HG02970 (cell line): ENCODE results near the gene DPP10.

Experiments used
- ATAC-seq: cut with Tn5 transposase; IDR thresholded peaks from one replicate; pipeline ENCODE4 v1.9.1; 2021; ENCODE audit warnings: mild to moderate bottlenecking, moderate library complexity, moderate number of reproducible peaks; ENCODE audit not compliant: unreplicated experiment, low FRiP score

Gene DPP10

GRCh38 chr2:115491186-115491793 is 1048.8 kb downstream of the DPP10 start:
- no peak for ATAC-seq

DNA sequence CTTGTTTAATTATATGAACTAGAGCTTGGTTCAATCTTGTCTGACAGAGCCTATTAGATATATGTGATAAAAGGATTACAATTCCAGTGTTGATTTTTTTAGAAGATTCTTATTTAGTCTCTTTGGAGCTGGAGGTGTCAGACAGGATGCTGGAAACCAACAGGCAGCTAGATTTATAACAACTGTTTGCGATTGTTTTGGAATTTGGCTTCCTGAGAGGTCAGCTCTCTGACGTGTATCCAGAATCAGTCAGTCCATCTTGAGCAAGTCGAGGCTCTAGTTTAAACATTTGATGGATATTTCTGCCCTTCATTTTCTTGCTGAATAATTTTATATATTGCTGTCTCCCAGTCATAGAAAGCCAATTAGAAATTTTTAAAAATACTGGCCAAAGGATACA is 1062.9 kb downstream of the DPP10 start:
- ATAC-seq: no peak

- no peak for ATAC-seq
Observed at GRCh38 chr2:115520727-115521126, 1078.3 kb downstream of the DPP10 start.

DNA sequence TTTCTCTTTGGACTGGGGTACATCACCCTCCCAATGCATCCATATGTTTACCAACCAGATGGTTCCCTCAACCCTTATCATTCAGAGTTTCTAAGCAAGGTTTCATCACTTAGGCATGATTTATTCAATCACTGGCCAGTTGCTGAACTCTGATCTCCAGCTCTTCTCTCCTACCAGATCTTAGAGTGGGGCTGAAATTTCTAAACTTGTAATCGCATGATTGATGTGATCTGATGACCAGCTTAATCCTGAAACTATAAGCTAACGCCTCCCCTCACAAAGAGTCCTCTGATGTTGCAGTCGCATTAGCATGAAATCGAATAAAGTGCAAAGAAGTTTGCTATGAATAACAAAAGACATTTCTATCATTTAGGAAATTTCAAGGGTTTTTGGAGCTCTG is 1082.0 kb downstream of the DPP10 start:
- ATAC-seq: no peak

GRCh38 chr2:115529627-115530026 is 1087.2 kb downstream of the DPP10 start:
- no peak for ATAC-seq

GRCh38 chr2:115533081-115533480 is 1090.6 kb downstream of the DPP10 start:
- no peak for ATAC-seq

- no peak for ATAC-seq
Observed at GRCh38 chr2:115541814-115542213, 1099.4 kb downstream of the DPP10 start.

DNA sequence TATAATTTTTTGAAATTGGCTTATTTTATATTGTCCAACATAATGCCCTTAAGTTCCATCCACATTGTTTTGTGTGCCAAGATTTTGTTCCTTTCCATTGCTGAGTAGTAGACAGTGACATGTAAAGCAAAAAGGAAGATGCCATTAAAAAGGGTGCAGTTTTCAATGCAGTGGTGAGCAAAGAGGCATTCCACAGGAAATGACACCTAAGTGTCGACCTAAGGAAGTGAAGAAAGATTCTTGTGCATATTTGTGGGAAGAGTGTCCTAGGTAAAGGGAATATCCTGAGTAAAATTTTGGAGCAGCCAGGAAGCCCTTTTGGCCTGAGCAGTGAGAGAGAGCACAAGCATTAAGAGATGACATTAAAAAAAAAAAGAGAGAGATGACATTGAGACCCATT is 1099.9 kb downstream of the DPP10 start:
- ATAC-seq: no peak

DNA sequence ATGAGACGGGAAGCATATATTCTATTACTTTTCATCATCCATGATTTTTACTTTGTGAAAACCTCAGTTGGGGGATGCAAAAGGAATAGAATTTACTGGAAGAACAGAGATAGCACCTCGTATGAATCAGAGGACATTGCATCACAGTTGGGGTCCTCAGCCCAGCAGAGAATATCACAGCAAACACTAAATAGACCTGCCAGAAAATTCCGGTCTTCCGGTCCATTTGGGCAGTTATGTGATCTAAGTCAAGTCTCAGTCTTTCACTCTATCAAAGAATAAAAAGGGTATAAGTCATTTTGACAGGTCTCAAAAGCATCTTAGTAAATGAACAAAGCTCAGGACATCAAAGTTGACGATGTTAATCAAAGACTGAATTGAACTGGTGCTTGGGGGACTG is 1100.6 kb downstream of the DPP10 start:
- ATAC-seq: no peak

DNA sequence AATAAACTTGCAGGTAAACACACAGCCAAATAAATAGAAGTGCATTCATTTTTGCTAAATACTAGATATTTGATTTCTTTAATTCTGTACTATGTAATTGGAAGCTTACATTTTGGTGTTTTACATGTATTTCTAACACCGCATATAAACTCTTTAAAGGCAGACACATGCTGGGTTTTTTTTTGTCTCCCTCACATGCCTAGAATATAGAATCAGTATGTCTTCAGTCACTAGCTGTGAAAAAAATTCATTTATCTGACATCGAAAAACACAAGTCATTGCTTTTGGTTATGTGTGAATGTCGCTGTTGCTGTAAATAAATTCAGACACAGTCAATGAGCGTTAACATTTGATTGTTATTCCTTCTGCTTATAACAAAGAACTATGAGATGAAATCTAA is 1101.0 kb downstream of the DPP10 start:
- ATAC-seq: no peak

DNA sequence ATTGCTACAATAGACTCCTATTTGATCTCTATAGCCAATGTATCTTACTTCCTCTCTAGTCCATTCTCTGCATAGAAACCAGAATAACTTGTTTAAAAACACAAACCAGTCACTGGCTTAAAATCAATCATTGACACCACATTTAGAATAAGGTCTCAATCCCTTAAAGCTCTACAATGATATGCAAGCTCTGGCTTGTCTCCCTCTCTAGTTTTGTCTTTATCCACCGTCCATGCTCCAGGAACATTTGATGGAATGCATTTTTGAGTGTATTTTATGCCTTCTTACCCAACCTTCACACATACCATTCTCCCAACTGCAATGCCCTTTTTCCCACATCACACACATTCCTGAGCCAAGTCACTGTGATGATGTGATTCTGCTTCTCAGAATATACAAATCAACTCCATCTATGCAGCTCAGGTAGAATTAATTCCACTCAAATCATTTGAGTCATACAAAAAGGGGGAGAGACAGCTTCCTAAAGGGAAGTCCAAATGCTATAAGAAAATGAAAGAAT is 1107.2 kb downstream of the DPP10 start:
- ATAC-seq: no peak

DNA sequence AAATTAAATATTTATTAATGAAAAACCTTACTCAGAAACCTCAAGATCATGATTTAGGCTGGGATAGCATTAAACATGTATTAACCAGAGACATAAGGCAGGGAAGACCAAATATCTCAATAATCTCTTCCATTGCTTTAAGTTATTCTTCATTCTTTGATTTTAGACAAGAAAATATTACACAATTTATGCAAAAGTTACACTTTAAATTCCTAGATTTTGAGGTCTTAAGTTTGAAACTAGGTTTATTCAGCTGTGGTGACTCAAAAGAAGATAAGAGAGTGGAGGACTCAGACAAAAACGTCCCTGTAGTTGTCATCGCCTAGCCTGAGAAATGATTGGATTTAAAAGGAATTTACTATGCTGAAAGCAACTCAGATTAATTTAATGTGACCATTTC is 1110.3 kb downstream of the DPP10 start:
- no peak for ATAC-seq

DNA sequence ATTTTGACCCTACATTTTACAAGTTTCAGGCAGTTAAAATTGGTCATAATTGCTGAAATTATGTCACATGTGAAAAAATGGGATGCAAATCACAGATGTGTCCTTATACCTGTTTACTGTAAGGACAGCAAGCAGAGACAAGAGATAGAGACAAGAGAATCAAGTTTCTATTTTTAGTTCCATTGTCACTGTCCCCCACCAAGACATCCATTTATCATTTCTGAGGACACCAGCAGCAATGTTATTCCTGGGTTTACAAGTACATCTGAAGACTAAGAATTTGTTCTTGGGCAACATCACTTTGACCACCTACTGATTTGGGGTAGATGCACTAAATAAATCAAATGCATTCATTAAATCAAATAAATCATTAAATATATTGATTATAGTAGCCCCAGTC is 1111.7 kb downstream of the DPP10 start:
- ATAC-seq: no peak

GRCh38 chr2:115558725-115559124 is 1116.3 kb downstream of the DPP10 start:
- no peak for ATAC-seq

DNA sequence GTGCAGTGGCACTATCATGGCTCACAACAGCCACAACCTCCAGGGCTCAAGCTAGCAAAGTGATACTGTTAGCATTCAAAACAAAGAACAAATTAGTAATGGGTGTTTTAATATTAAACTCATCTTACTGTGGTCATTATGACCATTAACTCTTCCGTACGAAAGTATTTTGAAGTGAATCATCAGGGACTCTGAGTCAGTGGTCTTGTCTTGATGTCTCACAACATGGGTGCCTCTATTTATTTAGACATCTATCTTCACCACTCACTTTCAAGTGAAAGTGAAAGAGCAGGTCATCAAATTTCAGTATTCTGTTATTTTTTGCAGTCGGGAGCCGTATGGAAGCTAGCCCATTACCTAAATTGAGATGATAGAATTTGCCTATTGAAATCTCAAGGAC is 1118.2 kb downstream of the DPP10 start:
- no peak for ATAC-seq

DNA sequence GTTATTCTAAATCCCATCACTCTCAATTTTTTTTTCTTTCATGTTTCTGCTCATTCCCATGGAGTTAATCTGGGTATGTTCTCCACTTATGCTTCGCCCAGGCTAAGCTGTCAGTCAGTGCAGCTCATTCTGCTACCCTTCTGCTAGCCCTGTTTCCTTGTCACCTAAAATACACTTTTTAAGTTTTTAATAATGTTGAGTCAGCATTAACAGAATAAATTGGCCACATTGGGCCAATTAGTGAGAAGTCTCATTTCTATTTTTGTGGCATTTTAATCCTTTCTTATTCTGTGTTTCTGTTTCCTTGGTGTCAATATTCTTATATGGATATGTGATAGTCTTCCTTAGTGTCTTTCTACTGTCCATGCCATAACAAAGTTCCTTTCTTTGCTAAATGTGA is 1126.2 kb downstream of the DPP10 start:
- no peak for ATAC-seq

- no peak for ATAC-seq
Observed at GRCh38 chr2:115569547-115569946, 1127.1 kb downstream of the DPP10 start.

DNA sequence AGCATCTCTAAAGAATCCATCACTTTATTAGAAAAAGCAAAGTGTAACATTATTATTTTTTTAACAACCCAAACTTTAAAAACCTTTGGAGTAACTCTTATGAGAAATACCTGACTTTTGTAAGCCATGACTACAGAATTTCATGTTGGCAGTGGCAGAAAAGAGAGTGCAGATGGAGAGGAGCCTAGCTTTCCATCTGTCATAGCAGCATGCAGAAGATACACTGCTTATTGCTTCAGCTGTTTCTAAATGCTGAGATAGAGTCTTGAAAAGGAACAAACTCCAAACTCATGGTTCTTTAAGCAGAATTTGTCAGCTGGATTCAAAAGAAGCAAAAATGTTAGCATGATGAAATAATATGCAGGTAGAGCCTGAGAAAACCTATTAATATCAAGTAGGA is 1130.3 kb downstream of the DPP10 start:
- ATAC-seq: no peak

DNA sequence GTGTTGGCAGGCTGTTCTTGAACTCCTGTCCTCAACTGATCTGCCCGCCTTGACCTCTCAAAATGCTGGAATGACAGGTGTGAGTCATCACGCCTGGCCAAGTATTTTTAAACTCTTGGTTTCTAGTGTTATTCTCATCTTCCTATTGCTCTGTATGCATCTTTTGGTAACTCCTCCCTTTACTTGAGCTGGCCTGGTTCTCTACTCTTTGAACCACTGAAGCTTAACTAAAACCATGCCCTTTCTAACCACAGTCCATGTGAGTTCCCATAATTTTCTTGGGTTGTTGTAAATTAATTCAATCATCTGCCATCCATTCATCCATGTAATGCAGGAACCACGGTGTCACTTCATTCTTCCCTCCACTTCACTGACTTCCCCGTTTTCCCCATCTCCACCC is 1131.3 kb downstream of the DPP10 start:
- no peak for ATAC-seq

DNA sequence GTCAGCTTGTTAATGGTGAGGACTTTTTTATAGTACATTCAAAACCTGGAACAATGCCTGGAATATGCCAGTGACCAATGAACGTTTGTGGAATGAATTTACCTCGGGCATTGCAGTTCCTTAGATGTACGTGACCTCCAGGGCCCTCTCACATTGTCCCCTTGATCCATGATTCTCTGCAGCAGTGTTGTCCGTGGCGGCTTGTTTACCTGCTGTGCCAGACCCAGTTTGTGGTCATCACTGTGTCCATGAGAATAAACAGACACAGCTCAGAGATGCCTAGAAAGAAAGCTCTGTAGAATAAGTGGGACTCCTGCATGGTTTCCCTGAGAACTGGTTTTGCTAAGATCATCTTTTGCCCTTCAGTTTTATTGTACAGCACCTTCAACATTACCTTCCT is 1132.2 kb downstream of the DPP10 start:
- ATAC-seq: no peak

GRCh38 chr2:115580784-115581183 is 1138.3 kb downstream of the DPP10 start:
- no peak for ATAC-seq

GRCh38 chr2:115584507-115584906 is 1142.1 kb downstream of the DPP10 start:
- no peak for ATAC-seq
